Osteocyte (in vitro differentiated cells): ENCODE data around the gene ATP11A. TPM values are rescaled to one million over a fixed set of nuclear protein-coding genes. Genes with fewer than 3 reads are reported as not detected.
"Not testable (repeated sequence)": the region's sequence is repeated elsewhere in the genome, so short reads cannot be mapped to it uniquely, and the experiment has no call there.

Experiments
- DNase-seq: peaks from one replicate; pipeline ENCODE4 v3.0.0; 2021; ENCODE audit warnings: mixed read lengths; ENCODE audit not compliant: unreplicated experiment; ENCODE audit errors: extremely low spot score
- H3K27ac Mint-ChIP-seq: one replicate; pipeline ENCODE4 v1.8.0; 2021; ENCODE audit warnings: mild to moderate bottlenecking, mixed read lengths; ENCODE audit not compliant: unreplicated experiment
- H3K27me3 Mint-ChIP-seq: one replicate; pipeline ENCODE4 v1.8.0; 2021; ENCODE audit warnings: mixed read lengths; ENCODE audit not compliant: unreplicated experiment
- H3K36me3 Mint-ChIP-seq: one replicate; pipeline ENCODE4 v1.8.0; 2021; ENCODE audit warnings: mixed read lengths; ENCODE audit not compliant: unreplicated experiment
- H3K4me1 Mint-ChIP-seq: one replicate; pipeline ENCODE4 v1.8.0; 2021; ENCODE audit warnings: mixed read lengths; ENCODE audit not compliant: unreplicated experiment
- H3K4me3 Mint-ChIP-seq: one replicate; pipeline ENCODE4 v1.8.0; 2021; ENCODE audit warnings: mild to moderate bottlenecking, moderate library complexity, mixed read lengths; ENCODE audit not compliant: unreplicated experiment
- H3K9me3 Mint-ChIP-seq: one replicate; pipeline ENCODE4 v1.8.0; 2021; ENCODE audit warnings: mixed read lengths; ENCODE audit not compliant: unreplicated experiment
- CTCF ChIP-seq: fragments of 200-600 bp; sonication (generic); IDR thresholded peaks from 2 replicates; pipeline ENCODE4 v1.5.0; 2021; ENCODE audit warnings: antibody characterized with exemption, mild to moderate bottlenecking, moderate library complexity
- total RNA-seq: library from RNA; stranded (reverse); gene quantifications from 2 replicates; pipeline ENCODE4 v1.2.1, GENCODE V29; 2021

Gene ATP11A
- total RNA-seq, 1 donor from 2014 or later = 15.7 TPM

GRCh38 chr13:112670864-112671263 is 19.0 kb upstream of the ATP11A start:
- H3K9me3 Mint-ChIP-seq = no peaks in the 10 kb centered on the region

GRCh38 chr13:112671359-112671758 is 18.5 kb upstream of the ATP11A start:
- Mint-ChIP-seq H3K4me3 (no peak overlapping the region), H3K9me3 (no peaks in the 10 kb centered on the region), H3K4me1 (no peaks in the 10 kb centered on the region), H3K36me3 (no peaks in the 10 kb centered on the region), H3K27me3 (peaks cover 49% of the 10 kb centered on the region), H3K27ac (no peak overlapping the region)
- no peak for DNase-seq
- no peak for TF ChIP-seq CTCF

More at GRCh38 chr13:112670864-112671263, 19.0 kb upstream of the ATP11A start:
- no peak for TF ChIP-seq CTCF
- DNase-seq = no peak
- H3K4me1 Mint-ChIP-seq = no peaks in the 10 kb centered on the region
- H3K36me3 Mint-ChIP-seq = no peaks in the 10 kb centered on the region
- H3K27ac Mint-ChIP-seq = no peak overlapping the region
- peaks cover 44% of the 10 kb centered on the region for H3K27me3 Mint-ChIP-seq
- no peak overlapping the region for H3K4me3 Mint-ChIP-seq

- Mint-ChIP-seq H3K4me3 (no peak overlapping the region), H3K9me3 (no peaks in the 10 kb centered on the region), H3K27me3 (peaks cover 57% of the 10 kb centered on the region), H3K4me1 (no peaks in the 10 kb centered on the region), H3K36me3 (no peaks in the 10 kb centered on the region), H3K27ac (no peak overlapping the region)
- DNase-seq = no peak
- TF ChIP-seq CTCF = no peak
These were observed 17.1 kb upstream of the ATP11A start for GRCh38 chr13:112672651-112673284.

GRCh38 chr13:112674412-112675365 is 15.1 kb upstream of the ATP11A start:
- Mint-ChIP-seq H3K4me1 (no peaks in the 10 kb centered on the region), H3K4me3 (no peak overlapping the region), H3K36me3 (no peaks in the 10 kb centered on the region), H3K27ac (no peak overlapping the region), H3K27me3 (peaks cover 49% of the 10 kb centered on the region), H3K9me3 (no peaks in the 10 kb centered on the region)
- TF ChIP-seq CTCF = no peak
- no peak for DNase-seq

GRCh38 chr13:112675366-112675756 is 14.5 kb upstream of the ATP11A start:
- Mint-ChIP-seq H3K27me3 (peaks cover 44% of the 10 kb centered on the region), H3K9me3 (no peaks in the 10 kb centered on the region), H3K27ac (no peak overlapping the region), H3K36me3 (no peaks in the 10 kb centered on the region), H3K4me1 (no peaks in the 10 kb centered on the region), H3K4me3 (no peak overlapping the region)
- TF ChIP-seq CTCF = no peak
- no peak for DNase-seq

- peaks cover 37% of the 10 kb centered on the region for H3K27me3 Mint-ChIP-seq
- H3K4me3 Mint-ChIP-seq, DNase-seq, H3K36me3 Mint-ChIP-seq, H3K27ac Mint-ChIP-seq, H3K4me1 Mint-ChIP-seq, H3K9me3 Mint-ChIP-seq: not testable (repeated sequence)
These were observed 12.3 kb upstream of the ATP11A start for GRCh38 chr13:112677421-112677962.
